Psoas muscle (tissue), 8 donors: ENCODE measurements around the gene LPAR5. TPM values are rescaled to one million over a fixed set of nuclear protein-coding genes. Genes with fewer than 3 reads are reported as not detected.
A peak's percentile ranks its signal among the peaks of the same experiment; 100 is the strongest.
"Not testable (repeated sequence)": the region's sequence is repeated elsewhere in the genome, so short reads cannot be mapped to it uniquely, and the experiment has no call there.

Source experiments
- ATAC-seq, 4 donors: fragments of 200-7000 bp; cut with Tn5 transposase; one replicate each; pipeline ENCODE4 v1.9.1; 2020; ENCODE audit warnings: moderate library complexity in 3 of 4, mild to moderate bottlenecking in 2 of 4
- DNase-seq, 2 donors: peaks; one replicate each; pipeline ENCODE4 v3.0.0-alpha.2; 2020
- H3K27ac ChIP-seq: fragments of 200-600 bp; one replicate; pipeline ENCODE4 v1.8.0; 2022
- H3K27me3 ChIP-seq, 3 donors: fragments of 200-600 bp in 1 of 3; one replicate each; pipeline versions ENCODE4 v1.6.1 to v1.8.0; 2013 to 2022; ENCODE audit warnings: low read length in 2 of 3, mild to moderate bottlenecking in 2 of 3, moderate library complexity in 1 of 3; ENCODE audit not compliant: insufficient read depth in 3 of 3
- H3K36me3 ChIP-seq, 2 donors: fragments of 200-600 bp in 1 of 2; one replicate each; pipeline versions ENCODE4 v1.6.1 to v1.8.0; 2013 to 2022; ENCODE audit warnings: low read depth in 1 of 2, mild to moderate bottlenecking in 1 of 2, moderate library complexity in 1 of 2; ENCODE audit not compliant: insufficient read depth in 1 of 2
- H3K4me1 ChIP-seq: fragments of 200-600 bp; one replicate; pipeline ENCODE4 v1.8.0; 2022
- H3K4me3 ChIP-seq: fragments of 200-600 bp; one replicate; pipeline ENCODE4 v1.8.0; 2022; ENCODE audit warnings: mild to moderate bottlenecking
- H3K9me3 ChIP-seq: fragments of 200-600 bp; one replicate; pipeline ENCODE4 v1.8.0; 2022
- WGBS, 3 donors: extraction: QIAGEN DNeasy Blood & Tissue Kit; methylation state at CpG; one replicate each; pipeline versions ENCODE4 v1.1.6 to v1.1.7; 2013; 5-methylcytosine and 5-hydroxymethylcytosine counted together
- intact Hi-C, 2 donors: fragments of 100-400 bp; cut with DNase I; formaldehyde crosslinking; loops; one replicate each; pipeline versions ENCODE4 v1.11.0 to v1.14.2; 2022
- polyA plus RNA-seq, 3 donors: library from polyadenylated mRNA; stranded (reverse); fragments of 200-250 nt; gene quantifications; one replicate each; pipeline ENCODE4 v1.2.3, GENCODE V29; 2013
- total RNA-seq, 4 donors: library from RNA; stranded (reverse); fragmentation: NEBNext Ultra II Directional in 2 of 4; extraction: Animal tissue kit (Norgen Biotek cat#: 25700) in 2 of 4; gene quantifications; one replicate each; pipeline versions ENCODE4 v1.2.1 to v1.2.4, GENCODE V29; 2021 to 2023
- TF ChIP-seq, protein P1 (sequence below): fragments of 200-600 bp; IDR thresholded peaks from one replicate; pipeline ENCODE4 v1.8.0; 2022; ENCODE audit warnings: antibody characterized with exemption
- donor health status: healthy with polysubstance abuse.
- donor health status: DM: no; HTN: no; CAD: no; lungs with moderate emphysema.
- donor health status: Bipolar disorder and iron deficiency.
- donor health status: healthy.
- donor health status: DM: yes; HTN: yes; CAD: no.
- donor health status: DM: no; HTN: no; CAD: no.
- donor health status: DM: no; HTN: no; CAD: no.
- donor health status: DM: yes; HTN: yes; CAD: no.

Gene LPAR5
- total and polyA plus RNA-seq, 7 donors = 0.04 to 0.60 (median 0.30) TPM

DNA sequence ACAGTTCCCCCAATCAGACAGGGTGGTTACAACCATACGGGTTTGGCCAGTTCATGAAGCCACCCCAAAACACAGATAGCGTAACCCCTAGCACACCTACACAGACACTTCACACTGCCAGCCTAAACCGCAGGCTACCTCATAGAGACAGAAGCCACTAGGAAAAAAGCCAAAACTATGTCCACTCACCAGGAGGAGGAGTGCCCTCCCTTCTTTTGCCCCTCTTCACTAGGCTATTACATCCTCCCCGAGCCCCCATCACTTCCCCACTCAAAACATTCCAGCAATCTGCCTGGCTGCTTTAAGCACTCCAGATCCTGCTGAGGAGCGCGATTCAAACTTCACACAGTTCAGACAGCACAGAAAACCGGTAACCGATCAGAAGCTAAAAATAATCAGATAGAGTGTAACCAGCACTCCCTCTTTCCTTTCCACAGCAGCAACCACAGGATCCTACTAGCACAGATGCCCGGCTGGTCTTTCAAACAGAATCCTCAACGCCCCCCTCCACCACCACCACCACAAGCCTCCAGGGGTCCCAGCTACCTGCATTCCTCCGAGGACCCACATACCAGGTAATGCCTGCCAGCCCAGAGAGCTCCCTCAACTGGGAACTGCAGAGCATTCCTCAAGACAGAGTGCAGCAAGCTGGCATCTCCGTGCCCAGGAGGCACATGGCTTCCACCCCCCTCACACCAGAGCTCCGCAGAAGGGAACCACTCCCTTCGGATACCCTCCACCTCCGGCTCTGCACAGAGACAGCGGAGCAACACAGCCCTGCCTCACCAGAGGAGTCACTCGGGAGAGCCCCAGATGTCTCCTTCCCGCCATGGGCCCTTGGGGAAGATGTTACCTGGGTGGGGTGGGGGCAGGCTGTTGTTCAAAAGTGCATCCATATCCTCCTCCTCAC lies 30.1 kb downstream of the LPAR5 start:
- H3K4me3 ChIP-seq = peak overlapping the region; percentile 93
- 6 to 13% (median 9%) methylated on average over 18 of the region's 18 CpGs for WGBS, 3 donors
- no peaks in the 10 kb centered on the region for H3K9me3 ChIP-seq
- H3K4me1 ChIP-seq = peaks cover 37% of the 10 kb centered on the region
- ATAC-seq = peak in 3 of 4 donors; percentile 2 to 41 (median 4)
- peak; percentile 25 to 52 for DNase-seq
- H3K36me3 ChIP-seq = peaks cover 5 to 34% of the 10 kb centered on the region in 2 donors
- TF ChIP-seq, protein P1, sequence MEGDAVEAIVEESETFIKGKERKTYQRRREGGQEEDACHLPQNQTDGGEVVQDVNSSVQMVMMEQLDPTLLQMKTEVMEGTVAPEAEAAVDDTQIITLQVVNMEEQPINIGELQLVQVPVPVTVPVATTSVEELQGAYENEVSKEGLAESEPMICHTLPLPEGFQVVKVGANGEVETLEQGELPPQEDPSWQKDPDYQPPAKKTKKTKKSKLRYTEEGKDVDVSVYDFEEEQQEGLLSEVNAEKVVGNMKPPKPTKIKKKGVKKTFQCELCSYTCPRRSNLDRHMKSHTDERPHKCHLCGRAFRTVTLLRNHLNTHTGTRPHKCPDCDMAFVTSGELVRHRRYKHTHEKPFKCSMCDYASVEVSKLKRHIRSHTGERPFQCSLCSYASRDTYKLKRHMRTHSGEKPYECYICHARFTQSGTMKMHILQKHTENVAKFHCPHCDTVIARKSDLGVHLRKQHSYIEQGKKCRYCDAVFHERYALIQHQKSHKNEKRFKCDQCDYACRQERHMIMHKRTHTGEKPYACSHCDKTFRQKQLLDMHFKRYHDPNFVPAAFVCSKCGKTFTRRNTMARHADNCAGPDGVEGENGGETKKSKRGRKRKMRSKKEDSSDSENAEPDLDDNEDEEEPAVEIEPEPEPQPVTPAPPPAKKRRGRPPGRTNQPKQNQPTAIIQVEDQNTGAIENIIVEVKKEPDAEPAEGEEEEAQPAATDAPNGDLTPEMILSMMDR = no peak
- H3K27me3 ChIP-seq = no peaks in the 10 kb centered on the region
- intact Hi-C loops = loop anchor here in 1 of 2 donors (5.0 kb wide), 1 partner anchor 38 kb away; the partner anchor contains the start of gene NOP2
- H3K27ac ChIP-seq = peak overlapping the region; percentile 94

DNA sequence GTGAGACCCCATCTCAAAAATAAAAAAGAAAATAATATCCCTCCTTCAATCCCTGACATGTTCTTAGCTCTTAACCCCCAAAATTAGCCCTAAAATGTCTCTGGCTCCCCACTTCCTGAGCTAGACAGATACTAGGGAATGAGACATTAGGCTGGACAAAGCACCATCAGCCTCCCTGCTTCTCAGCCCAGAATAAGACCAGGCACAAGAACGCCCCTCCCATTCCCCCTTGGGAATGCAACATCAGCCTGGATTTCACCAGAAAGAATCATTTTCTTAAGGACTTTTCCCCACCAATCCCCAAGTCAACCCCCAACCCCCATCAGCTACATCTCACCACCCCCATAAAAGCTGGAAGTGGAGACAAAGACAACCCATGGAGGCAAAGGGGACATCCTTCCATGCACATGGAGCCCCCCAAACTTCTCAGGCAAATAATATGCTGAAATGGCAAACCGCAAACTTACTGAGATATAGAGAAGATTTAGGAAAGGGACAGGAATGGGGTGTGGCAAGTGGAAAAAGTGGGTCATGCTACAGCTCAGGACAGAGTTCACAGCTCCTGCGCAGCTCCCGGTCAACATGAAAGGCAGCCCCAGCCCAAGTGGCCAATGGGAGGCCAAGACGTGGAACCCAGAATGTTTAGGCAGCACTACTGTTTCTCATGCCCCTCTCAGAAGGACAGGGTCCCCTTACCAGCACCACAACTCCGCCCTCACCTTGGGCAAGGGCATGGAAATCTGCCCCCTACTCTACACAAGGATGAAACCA lies 31.3 kb downstream of the LPAR5 start:
- peaks cover 10 to 47% of the 10 kb centered on the region in 2 donors for H3K36me3 ChIP-seq
- no peaks in the 10 kb centered on the region for H3K9me3 ChIP-seq
- H3K27ac ChIP-seq = peak overlapping the region; percentile 94
- ATAC-seq = no peak
- no peaks in the 10 kb centered on the region for H3K27me3 ChIP-seq
- H3K4me3 ChIP-seq = peak overlapping the region; percentile 93
- DNase-seq = peak in 1 of 2 donors; percentile 53
- peaks cover 37% of the 10 kb centered on the region for H3K4me1 ChIP-seq
- intact Hi-C loops = loop anchor here in 1 of 2 donors (5.0 kb wide), 1 partner anchor 37 kb away; the partner anchor contains the start of gene NOP2
- WGBS, 3 donors = 52 to 73% (median 66%) methylated on average over 6 of the region's 6 CpGs
- TF ChIP-seq, protein P1 = no peak

DNA sequence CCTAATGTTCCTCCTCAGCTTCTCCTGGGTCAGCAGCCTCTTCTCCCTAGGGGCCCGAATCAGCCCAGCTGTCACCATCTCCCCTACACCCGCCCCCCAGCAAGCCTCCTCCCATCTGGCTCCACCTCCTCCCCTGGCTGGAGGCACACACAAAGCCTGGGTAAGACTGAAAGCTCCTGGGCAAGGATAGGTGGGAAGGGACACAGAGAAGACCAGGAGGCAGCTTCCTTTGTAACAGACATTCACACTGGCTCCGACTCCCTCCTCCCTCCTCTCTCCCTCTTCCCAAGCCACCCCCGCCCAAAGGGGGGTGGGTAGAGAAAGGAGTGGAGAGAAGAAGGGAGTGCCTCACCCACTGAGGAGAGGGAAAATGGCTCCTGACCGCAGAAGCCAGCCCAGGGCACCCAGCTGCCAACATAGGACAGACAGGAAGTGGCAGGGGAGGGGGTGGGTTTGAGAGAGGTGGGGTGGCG lies 32.6 kb downstream of the LPAR5 start:
- TF ChIP-seq, protein P1 = no peak
- peak overlapping the region; percentile 33 for H3K4me3 ChIP-seq
- ATAC-seq = no peak
- intact Hi-C loops = no loop called here
- peaks cover 37% of the 10 kb centered on the region for H3K4me1 ChIP-seq
- no peaks in the 10 kb centered on the region for H3K9me3 ChIP-seq
- H3K36me3 ChIP-seq = peaks cover 14 to 60% of the 10 kb centered on the region in 2 donors
- H3K27ac ChIP-seq = no peak overlapping the region
- 24 to 40% (median 31%) methylated on average over 5 to 6 of the region's 6 CpGs for WGBS, 3 donors
- H3K27me3 ChIP-seq = no peaks in the 10 kb centered on the region
- DNase-seq = peak; percentile 50 to 82

DNA sequence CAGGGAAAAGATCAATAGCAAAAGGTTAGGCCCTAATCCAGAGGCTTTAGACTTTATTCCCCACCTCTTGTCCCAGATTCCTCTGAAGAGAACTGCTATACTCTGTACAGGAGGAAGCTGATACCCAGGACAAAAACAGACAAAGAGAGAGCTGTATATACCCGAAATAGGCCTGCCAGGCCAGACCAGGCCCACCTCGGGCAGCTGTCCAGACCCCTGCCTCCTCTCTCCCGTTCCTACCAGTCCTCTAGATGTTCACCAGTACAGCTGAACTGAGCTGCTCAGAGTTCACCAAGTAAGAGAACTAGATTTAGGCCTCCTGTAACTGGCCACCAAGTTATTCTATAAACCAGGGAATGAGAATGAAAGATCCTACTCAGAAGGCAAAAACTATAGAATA lies 33.2 kb downstream of the LPAR5 start:
- DNase-seq = no peak
- WGBS, 3 donors = 39 to 47% (median 44%) methylated on average over 3 of the region's 3 CpGs
- Histone ChIP-seq H3K27me3 (no peaks in the 10 kb centered on the region), H3K4me1 (peaks cover 37% of the 10 kb centered on the region), H3K36me3 (peaks cover 18 to 66% of the 10 kb centered on the region in 2 donors), H3K4me3 (peak overlapping the region; percentile 33), H3K9me3 (no peaks in the 10 kb centered on the region), H3K27ac (peak overlapping the region; percentile 9)
- TF ChIP-seq, protein P1 = no peak
- intact Hi-C loops = no loop called here
- no peak for ATAC-seq

DNA sequence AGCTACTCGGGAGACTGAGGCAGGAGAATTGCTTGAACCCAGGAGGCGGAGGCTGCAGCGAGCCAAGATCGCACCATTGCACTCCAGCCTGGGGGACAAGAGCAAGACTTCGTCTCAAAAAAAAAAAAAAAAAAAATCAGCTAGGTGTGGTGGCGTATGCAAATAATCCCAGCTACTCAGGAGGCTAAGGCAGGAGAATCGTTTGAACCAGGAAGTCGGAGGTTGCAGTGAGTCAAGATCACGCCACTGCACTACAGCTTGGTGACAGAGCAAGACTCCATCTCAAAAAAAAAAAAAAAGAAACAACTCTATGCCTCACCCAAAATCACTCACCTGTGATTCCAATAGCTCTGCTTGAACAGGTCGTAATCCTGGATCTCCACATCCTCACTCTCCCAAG lies 40.1 kb downstream of the LPAR5 start:
- H3K27ac ChIP-seq, H3K9me3 ChIP-seq, H3K4me1 ChIP-seq, ATAC-seq, H3K27me3 ChIP-seq, DNase-seq, intact Hi-C loops, H3K4me3 ChIP-seq: not testable (repeated sequence)
- 87 to 94% (median 88%) methylated on average over 9 to 10 of the region's 10 CpGs for WGBS, 3 donors
- peaks cover 43 to 100% of the 10 kb centered on the region in 2 donors for H3K36me3 ChIP-seq
